Smooth muscle cell (in vitro differentiated cells): ENCODE results near the gene MRGPRF. TPM values are rescaled to one million over a fixed set of nuclear protein-coding genes. Genes with fewer than 3 reads are reported as not detected.

Experiments used
- DNase-seq: peaks from one replicate; lab custom pipeline; 2025; ENCODE audit not compliant: unreplicated experiment; lab: John Stamatoyannopoulos, UW
- H2AFZ ChIP-seq: fragments of 200-600 bp; sonication (generic); 2 replicates; pipeline ENCODE4 v1.6.0; 2016; ENCODE audit warnings: antibody characterized with exemption, low read depth, mild to moderate bottlenecking
- H3F3A ChIP-seq: fragments of 200-600 bp; sonication (generic); 2 replicates; pipeline ENCODE4 v1.6.0; 2017; ENCODE audit warnings: antibody characterized with exemption, low read depth
- H3K27ac ChIP-seq: fragments of 200-600 bp; sonication (generic); 2 replicates; pipeline ENCODE4 v1.5.1; 2016; ENCODE audit warnings: low read depth, mild to moderate bottlenecking
- H3K27me3 ChIP-seq: fragments of 200-600 bp; sonication (generic); 2 replicates; pipeline ENCODE4 v1.6.1; 2016; ENCODE audit warnings: low read depth, mild to moderate bottlenecking
- H3K36me3 ChIP-seq: fragments of 200-600 bp; sonication (generic); 2 replicates; pipeline ENCODE4 v1.5.1; 2016; ENCODE audit warnings: low read depth
- H3K4me1 ChIP-seq: fragments of 200-600 bp; sonication (generic); 2 replicates; pipeline ENCODE4 v1.5.1; 2016; ENCODE audit warnings: low read depth
- H3K4me2 ChIP-seq: fragments of 200-600 bp; sonication (generic); 2 replicates; pipeline ENCODE4 v1.6.0; 2016; ENCODE audit warnings: mild to moderate bottlenecking
- H3K4me3 ChIP-seq: fragments of 200-600 bp; sonication (generic); 2 replicates; pipeline ENCODE4 v1.5.1; 2016; ENCODE audit warnings: mild to moderate bottlenecking
- H3K79me2 ChIP-seq: fragments of 200-600 bp; sonication (generic); 2 replicates; pipeline ENCODE4 v1.6.0; 2016; ENCODE audit warnings: low read depth, mild to moderate bottlenecking
- H3K9ac ChIP-seq: fragments of 200-600 bp; sonication (generic); 2 replicates; pipeline ENCODE4 v1.6.0; 2016; ENCODE audit warnings: low read depth
- H3K9me3 ChIP-seq: fragments of 200-600 bp; sonication (generic); replicated peaks from 2 replicates; pipeline ENCODE4 v1.5.1; 2016; ENCODE audit warnings: low read depth
- H4K20me1 ChIP-seq: fragments of 200-600 bp; sonication (generic); 2 replicates; pipeline ENCODE4 v1.6.0; 2016; ENCODE audit warnings: low read depth
- CTCF ChIP-seq: fragments of 200-600 bp; sonication (generic); IDR thresholded peaks from 2 replicates; pipeline ENCODE4 v1.5.1; 2017; ENCODE audit warnings: borderline replicate concordance, mild to moderate bottlenecking, antibody characterized with exemption; ENCODE audit not compliant: insufficient read depth, poor library complexity, severe bottlenecking
- WGBS: methylation state at CpG from one replicate; pipeline ENCODE4 v1.1.7; 2016; ENCODE audit warnings: low lambda C conversion rate; 5-methylcytosine and 5-hydroxymethylcytosine counted together
- polyA plus RNA-seq: library from polyadenylated mRNA; unstranded; fragments of >200 nt; fragmentation: Nextera tagmentation; extraction: Ambion mirVana; gene quantifications from 2 replicates; pipeline ENCODE4 v1.2.1, GENCODE V29; 2016
- total RNA-seq: library from RNA; depleted of rRNA; stranded (reverse); fragments of >200 nt; gene quantifications from 2 replicates; pipeline ENCODE4 v1.2.3, GENCODE V29; 2014

The MRGPRF gene
- total and polyA plus RNA-seq, 2 experiments from 2014 or later, result 6.7 to 17.2 TPM

- Histone ChIP-seq H4K20me1 (no peaks in the 10 kb centered on the region), H3K36me3 (no peaks in the 10 kb centered on the region), H3K27me3 (no peaks in the 10 kb centered on the region), H3K27ac (peak overlapping the region; percentile 71), H3F3A (peaks cover 24% of the 10 kb centered on the region), H3K4me1 (peaks cover 47% of the 10 kb centered on the region), H3K4me3 (peak overlapping the region; percentile 52), H3K9me3 (no peaks in the 10 kb centered on the region), H3K9ac (peak overlapping the region; percentile 18), H3K79me2 (no peaks in the 10 kb centered on the region), H3K4me2 (peak overlapping the region; percentile 87), H2AFZ (peak overlapping the region; percentile 80)
- no peak for DNase-seq
- no peak for TF ChIP-seq CTCF
- 41% methylated on average over 17 of the region's 21 CpGs for WGBS
Observed at GRCh38 chr11:69012092-69013008, 696 bp downstream of the MRGPRF start.

- Histone ChIP-seq H3K27ac (no peak overlapping the region), H2AFZ (no peak overlapping the region), H3F3A (peaks cover 24% of the 10 kb centered on the region), H3K27me3 (no peaks in the 10 kb centered on the region), H3K4me1 (peaks cover 47% of the 10 kb centered on the region), H3K4me2 (peak overlapping the region; percentile 87), H3K36me3 (no peaks in the 10 kb centered on the region), H3K9me3 (no peaks in the 10 kb centered on the region), H3K9ac (no peak overlapping the region), H3K79me2 (no peaks in the 10 kb centered on the region), H4K20me1 (no peaks in the 10 kb centered on the region), H3K4me3 (peak overlapping the region; percentile 52)
- 91% methylated on average over 9 of the region's 9 CpGs for WGBS
- DNase-seq, result no peak
- TF ChIP-seq CTCF, result no peak
Observed at GRCh38 chr11:69011624-69012091, 1.4 kb downstream of the MRGPRF start.

GRCh38 chr11:69010964-69011623 lies 2.0 kb downstream of the MRGPRF start:
- Histone ChIP-seq H3K27me3 (no peaks in the 10 kb centered on the region), H3K36me3 (no peaks in the 10 kb centered on the region), H2AFZ (no peak overlapping the region), H3K9ac (no peak overlapping the region), H4K20me1 (no peaks in the 10 kb centered on the region), H3K79me2 (no peaks in the 10 kb centered on the region), H3K4me2 (peak overlapping the region; percentile 87), H3K4me3 (peak overlapping the region; percentile 45), H3K9me3 (no peaks in the 10 kb centered on the region), H3K27ac (peak overlapping the region; percentile 46), H3F3A (peaks cover 24% of the 10 kb centered on the region), H3K4me1 (peaks cover 47% of the 10 kb centered on the region)
- TF ChIP-seq CTCF, result no peak
- 26% methylated on average over 23 of the region's 43 CpGs for WGBS
- peak; percentile 29 for DNase-seq
